GM21786 (cell line): Measurements from ENCODE around the gene TBX10.
"Not testable (repeated sequence)": the region's sequence is repeated elsewhere in the genome, so short reads cannot be mapped to it uniquely, and the experiment has no call there.

ENCODE experiments used
- ATAC-seq: cut with Tn5 transposase; IDR thresholded peaks from one replicate; pipeline ENCODE4 v1.9.1; 2021; ENCODE audit not compliant: unreplicated experiment

The TBX10 gene

DNA sequence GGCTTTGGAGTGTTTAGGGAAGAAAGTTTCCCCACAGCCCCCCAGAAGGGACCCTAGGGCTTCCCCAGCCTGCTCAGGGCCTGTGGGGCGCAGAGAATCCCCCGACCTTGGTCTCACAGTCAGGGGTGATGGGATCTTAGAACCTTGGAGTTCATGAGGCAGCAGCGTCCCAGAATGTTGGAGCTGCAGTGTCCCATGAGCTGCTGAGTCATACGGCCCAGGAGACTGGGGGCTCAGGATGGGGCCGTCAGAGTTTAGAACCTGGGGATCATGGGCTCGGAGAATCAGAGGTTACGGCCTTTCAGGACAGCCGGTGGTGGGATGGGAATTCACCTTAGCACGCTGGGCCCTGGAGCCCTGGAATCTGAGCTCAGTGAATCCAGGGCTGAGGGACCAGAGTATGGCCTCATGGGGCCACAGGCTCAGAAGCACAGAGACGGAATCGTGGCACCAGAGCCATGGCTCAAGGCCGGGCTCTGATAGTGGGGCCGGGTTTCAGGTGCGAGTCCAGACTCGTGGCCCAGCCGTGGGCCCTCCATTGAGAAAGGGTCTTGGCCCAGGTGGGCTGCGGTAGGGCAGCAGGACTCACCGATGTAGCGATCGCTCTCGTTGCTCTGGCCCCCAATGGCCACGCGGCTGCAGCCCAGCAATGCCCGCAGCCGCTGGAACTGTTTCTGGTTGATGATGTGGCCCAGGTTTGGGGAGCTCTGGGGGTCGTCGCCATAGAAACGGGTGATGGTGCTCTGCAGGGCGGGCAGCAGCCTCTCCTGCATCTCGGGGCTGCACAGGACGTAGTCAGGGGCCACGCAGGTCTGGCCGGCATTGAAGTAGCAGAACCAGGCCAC, 25.4 kb upstream of the TBX10 start:
- no peak for ATAC-seq

DNA sequence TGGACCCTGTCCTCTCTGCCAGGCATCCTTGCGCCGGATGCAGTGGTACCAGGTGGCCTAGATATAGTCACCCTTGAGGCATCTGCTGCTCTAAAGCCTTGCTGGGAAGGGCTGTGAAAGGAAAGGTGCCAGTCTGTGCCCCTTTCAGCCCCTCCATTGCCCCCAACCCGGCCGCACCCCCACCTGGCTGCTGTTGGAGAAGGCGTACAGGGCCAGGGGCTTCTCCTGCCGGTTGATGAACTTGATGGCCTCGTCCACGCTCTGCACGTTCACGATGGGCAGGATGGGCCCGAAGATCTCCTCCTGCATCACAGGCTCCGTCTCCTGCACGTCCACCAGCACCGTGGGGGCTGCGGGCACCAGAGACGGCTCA, 24.6 kb upstream of the TBX10 start:
- ATAC-seq: no peak

DNA sequence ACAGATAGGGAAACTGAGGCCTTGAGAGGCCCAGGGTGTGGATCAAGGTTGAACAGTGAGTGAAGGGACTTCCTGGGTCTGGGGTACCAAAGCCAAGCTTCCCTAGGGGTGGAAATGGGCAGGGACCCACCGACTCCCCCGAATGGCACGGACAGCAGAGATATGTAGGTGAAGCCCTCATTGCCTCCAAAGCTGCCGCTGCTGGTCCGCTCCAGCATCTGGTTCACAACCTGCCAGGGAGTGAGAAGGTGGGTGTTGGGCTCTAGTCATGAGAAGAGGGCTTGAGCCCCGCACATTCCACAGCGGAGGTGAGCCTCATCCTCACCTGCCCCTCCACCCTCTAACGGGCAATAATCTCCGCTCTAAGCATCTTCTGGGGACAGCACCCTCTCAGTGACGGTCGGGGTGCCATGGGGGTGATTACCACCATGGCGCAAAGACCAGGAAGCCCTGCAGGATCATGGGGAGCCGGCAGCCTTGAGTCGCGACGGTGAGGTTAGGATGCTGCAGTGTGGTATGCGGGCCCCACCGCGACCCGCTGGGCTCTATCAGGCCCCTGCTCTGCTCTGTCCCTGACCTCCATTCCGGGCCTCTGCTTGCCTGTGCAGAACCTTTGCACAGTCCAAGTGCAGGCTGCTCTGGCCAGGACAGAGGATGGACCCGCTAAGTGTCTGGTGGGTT, 24.1 kb upstream of the TBX10 start:
- ATAC-seq: no peak

DNA sequence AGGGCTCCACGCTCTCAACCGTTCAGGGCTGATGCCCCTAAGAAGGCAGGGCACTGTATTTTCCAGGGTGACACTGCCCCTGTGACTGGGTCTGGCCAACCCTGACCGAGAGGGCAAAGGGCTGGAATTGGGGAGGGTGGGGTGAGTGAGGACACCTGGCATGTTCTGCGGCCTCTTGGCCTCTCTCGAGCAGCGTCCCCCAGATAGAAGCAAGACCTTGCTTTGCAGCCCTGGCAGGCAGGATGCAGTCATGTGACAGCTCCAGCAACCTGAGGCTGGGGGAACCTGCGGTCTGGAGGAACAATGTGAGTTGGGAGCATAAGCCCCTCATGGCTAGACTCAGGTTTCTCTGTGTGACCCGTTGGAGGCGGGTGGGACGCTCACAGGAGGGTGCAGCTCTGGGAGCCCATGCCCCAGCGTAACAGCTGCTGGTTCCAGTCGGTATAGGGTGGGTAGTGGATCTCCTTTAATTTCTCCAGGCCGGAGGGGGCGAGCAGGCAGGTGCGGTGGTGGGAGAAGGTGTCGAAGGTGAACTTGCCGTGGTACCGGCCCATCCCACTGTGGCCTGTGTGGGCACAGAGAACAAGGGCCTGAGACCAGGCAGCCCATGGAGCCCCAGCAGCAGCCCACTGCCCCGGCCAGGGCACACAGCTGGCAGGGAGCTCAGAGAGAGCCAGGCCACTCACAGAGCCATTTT, 23.4 kb upstream of the TBX10 start:
- ATAC-seq: no peak

DNA sequence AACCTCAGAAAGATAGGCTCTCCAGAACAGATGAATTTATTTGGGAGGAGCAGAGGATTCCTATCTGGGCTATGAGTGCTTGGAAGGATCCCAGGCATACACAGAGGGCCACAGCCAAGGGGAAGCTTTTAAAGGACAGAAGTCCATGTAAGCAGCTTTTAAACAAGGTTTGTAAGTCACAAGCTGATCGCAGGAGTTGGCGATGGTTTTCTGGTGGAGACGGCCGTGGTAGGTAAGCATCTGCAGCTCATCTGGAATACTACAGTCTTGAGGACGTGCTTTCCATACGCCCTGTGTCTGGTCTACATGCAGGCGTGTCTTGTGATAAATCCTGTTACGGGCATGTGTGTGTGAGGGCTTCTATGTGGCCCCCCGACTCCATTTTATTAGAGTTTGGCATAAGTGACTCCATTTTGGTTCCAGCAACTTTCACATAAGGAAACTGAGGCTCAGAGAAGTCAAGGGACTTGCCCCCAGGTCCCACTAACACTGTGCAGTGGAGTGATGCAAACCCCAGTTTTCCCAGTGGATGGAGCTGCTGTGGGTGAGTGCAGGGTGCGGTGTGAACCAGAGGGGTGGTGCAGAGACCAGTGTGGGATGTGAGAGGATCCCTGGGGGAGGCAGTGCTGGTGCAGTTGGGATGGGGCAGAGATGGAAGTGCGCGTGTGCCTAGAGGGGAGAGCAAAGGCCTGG, 22.7 kb upstream of the TBX10 start:
- ATAC-seq: no peak

DNA sequence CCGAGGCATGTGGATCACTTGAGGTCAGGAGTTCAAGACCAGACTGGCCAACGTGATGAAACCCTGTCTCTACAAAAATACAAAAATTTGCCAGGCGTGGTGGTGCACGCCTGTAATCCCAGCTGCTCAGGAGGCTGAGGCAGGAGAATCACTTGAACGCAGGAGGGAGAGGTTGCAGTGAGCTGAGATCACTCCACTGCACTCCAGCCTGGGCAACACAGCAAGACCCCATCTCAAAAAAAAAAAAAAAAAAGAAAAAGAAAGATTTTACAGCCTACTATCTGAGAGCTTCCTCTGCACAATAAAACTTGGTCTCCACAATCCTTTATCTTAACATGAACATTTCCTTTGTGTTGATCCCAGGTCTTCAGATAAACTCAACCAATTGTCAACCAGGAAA, 21.2 kb upstream of the TBX10 start:
- not testable (repeated sequence) for ATAC-seq

DNA sequence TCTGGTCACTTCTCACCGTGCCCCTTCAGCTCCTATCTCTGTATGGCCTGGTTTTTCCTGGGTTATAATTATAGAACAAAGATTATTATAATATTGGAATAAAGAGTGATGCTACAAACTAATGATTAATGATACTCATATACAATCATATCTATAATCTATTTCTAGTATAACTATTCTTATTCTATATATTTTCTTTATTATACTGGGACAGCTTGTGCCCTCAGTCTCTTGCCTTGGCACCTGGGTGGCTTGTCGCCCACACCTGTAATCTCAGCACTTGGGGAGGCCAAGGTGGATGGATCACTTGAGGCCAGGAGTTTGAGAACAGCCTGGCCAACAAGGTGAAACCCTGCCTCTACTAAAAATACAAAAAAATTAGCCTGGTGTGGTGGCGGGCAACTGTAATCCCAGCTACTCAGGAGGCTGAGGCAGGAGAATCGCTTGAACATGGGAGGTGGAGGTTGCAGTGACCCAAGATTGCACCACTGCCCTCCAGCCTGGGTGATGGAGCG, 20.1 kb upstream of the TBX10 start:
- ATAC-seq: not testable (repeated sequence)

DNA sequence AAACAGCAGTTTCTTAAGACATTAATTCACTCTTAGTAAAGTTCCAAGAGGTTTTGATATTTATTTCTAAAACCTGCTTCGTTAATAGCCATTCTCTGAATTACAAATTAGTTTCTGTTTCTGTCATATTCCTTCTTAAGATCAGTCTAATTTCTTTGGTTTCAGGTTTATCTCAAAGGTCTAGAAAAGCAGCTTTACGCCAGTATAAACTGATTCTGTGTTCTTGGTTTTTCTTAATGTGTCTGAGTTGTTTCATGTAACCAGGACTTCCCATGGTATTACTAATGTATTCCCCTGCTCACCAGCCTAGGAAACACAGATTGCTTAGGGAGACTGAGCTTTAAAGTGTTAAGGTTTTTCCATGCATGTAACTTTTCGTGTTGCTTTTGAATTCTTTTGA, 17.7 kb upstream of the TBX10 start:
- ATAC-seq: no peak

DNA sequence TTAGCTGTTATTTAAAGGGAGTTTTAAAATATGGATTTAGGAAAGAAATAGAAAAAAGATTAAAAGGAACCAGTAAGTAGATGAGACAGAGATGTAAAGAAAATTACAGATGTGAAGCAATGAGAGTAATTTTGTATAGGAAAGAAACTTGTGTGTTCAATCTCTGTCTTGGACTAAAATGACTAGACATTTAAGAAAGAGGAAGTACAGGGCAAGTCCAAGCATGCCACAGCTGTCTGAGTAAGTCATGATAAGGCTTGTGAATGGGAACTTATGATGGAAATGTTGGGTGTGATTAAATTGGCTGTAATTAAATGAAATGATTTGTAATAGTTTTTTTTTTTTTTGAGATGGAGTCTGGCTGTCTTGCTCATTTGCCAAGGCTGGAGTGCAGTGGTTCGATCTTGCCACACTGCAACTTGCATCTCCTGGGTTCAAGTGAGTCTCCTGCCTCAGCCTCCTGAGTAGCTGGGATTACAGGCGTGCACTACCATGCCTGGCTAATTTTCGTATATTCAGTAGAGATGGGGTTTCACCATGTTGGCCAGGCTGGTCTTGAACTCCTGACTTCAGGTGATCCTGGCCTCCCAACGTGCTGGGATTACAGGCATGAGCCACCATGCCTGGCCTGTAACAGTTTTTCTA, 16.8 kb upstream of the TBX10 start:
- ATAC-seq: no peak

DNA sequence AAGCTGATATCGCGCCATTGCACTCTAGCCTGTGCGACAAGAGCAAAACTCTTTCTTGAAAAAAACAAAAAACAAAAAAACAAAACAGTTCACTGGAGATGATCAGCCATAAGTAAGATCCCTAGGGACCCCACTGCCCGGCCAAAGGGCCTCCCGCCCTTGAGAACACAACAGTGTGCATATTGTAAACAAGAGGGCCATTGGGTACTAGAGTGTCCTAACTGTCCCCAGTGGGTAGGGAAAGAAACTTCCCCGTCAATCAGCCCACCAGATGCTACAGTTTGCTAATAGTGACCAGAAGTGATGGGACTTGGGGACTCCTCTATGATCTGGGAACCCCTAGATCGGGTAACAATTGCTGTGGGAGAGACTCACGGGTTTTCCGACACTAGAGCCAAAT, 14.7 kb upstream of the TBX10 start:
- no peak for ATAC-seq

DNA sequence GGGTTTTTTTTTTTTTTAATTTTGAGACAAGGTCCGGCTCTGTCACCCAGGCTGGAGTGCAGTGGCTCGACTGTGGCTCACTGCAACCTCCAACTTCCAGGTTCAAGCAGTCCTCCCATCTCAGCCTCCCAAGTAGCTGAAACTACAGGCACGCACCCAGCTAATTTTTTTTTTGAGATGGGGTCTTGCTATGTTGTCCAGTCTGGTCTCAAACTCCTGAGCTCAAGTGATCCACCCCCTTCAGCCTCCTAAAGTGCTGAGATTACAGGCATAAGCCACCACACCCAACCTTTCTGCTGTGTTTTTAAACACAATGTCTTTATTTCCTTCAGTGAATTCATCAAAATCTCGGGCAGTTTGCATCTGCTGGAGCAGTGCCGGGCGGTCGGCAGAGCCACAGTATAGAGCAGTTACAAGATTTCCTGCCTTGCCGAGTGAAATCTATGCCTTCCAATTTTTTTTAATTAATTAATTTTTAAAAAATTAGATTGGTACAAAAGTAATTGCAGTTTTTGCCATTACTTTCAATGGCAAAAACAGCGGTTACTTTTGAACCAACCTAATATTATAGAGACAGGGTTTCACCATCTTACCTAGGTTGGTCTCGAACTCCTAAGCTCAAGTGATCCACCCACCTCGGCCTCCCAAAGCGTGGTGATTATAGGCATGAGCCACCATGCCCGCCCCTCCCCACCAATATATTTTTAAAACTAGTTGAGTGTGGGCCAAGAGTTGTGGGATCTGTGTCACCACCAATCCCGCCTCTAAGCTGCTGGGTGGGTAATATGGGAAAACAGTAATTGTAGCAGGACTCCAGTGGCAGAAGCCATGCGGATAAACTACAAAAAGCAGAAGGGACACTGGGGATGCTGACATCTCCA, 13.6 kb upstream of the TBX10 start:
- no peak for ATAC-seq

DNA sequence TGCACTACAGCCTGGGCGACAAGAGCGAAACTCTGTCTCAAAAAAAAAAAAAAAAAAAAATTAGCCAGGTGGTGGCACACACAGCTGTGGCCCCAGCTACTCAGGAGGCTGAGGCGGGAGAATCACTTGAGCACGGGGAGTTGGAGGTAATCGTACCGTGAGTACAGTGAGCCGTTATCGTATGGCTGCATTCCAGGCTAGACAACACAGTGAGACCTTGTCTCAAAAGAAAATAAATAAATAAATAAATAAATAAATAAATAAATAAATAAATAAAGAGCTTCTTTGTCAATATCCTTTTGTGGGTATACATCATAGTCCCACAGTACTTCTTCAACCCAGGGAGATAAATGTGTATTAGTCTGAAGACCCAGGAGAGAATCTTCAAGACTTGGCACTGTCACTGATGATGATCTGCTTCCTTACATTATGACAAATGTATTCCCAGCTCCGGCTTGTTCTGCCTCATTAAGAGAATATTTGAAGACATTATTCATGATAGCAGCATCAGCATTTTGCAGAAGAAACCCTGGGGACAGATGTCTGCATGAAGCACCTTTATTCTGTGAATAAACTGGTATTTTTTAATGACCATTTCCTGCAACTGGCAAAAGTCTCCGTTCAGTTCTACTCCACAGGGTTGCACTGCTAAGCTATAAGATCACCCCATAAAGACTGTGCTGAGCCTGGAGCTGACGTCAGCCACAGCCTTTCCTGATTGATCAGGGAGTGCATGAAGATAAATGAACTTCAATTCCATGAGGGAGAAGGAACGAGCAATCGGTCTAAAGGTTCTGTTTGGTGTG, 12.6 kb upstream of the TBX10 start:
- ATAC-seq: no peak

DNA sequence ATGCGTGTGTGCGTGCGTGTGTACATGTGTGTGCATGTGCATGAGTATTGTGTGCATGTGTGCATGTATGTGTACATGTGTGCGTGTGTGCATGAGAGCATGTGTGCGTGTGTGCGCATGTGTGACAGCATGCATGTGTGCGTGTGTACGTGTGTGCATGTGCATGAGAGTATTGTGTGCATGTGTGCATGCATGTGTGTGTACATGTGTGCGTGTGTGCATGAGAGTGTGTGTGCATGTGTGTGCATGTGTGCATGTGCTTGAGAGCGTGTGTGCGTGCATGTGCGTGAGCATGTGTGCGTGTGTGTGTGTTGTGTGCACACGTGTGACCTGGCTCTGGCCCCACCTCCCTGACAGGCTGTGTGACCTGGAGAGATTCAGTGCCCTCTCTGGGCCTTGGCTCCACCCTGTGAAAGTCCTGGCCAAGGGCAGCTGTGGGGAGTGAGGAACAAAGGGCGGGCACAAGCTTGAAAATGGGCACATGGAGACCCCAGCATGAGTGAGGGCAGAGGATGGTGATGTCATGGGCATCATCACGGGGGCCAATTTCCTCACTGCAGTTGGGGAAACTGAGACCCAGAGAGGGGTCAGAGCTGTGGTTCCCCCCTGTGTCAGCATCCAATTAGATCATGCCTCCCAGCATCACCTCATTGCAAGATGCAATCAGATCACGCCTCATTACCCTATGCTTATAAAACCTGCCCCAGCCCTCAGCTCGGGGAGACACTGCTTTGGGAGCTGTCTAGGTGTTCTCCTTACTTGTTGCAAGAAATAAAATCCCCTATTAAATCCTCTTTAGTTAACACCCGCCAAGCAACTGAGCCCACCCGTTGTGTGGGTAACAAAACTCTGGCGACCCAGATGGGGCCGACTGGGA, 10.3 kb upstream of the TBX10 start:
- no peak for ATAC-seq

DNA sequence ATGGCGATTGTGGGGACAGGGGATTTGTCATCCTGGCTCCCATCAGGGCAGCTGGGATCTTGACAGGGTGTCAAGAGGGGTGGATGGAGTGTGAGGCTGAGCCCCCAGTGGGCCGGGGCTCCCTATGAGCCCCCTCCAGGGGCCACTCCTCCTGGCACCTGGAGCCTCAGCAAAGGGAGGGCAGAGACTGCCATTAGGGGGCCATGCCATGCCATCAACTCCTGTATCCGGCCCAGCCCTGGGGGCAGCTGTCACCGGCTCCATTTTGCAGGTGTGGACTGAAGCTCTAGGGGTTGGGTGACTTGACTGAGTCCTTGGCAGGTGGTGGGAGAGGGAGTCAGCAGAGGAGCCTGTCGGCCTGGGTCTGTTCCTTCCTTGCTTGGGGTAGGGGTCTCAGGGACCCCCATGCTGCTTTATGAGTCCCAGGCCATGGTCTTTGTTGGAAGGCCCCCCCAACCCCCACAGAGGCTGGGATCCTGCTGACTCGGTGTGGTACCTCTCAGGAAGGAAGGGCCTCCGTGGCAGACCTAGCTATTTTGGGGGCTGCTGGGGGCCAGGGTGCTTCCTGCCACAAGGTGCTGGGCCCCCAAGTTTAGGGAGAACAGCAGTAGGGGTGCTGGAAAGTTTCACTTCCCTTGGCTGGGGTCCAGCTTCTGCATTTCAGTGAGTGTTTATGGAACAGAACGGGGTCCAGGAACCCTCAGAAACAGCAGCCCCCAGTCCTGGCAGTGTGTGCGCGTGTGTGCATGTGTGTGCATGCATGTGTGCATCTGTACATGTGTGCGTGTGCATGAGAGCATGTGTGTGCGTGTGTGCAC, 9.4 kb upstream of the TBX10 start:
- ATAC-seq: peak; percentile 7

DNA sequence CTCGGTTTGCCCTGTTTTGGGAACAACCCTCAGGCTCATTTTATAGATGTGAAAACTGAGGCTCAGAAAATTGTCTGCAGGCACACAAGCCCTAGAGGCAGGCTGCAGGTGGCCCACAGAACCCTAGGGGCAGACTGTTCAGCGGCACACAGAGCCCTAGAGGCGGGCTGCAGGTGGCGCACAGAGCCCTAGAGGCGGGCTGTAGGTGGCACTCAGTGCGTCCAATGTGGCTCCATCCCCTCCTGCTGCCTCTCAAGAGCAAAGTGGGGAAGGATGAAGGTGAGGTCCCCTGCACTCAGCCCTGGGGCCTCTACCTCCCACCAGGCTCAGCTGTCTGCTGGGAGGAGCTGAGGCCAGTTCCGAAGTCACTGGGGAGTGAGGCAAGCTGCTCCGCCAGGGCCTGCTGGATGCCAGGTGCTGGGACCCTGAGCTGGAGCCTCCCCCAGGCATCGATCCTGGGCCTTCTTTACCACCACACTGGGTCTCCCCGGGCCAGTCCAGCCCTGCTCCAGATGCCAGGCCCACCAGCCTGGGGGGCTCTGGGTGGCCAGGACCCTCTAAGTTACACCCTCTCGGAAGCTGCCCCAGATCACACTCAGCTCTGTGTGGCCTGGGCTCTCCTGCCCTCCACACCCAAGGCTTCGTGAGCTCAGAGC, 8.7 kb upstream of the TBX10 start:
- peak; percentile 55 for ATAC-seq

DNA sequence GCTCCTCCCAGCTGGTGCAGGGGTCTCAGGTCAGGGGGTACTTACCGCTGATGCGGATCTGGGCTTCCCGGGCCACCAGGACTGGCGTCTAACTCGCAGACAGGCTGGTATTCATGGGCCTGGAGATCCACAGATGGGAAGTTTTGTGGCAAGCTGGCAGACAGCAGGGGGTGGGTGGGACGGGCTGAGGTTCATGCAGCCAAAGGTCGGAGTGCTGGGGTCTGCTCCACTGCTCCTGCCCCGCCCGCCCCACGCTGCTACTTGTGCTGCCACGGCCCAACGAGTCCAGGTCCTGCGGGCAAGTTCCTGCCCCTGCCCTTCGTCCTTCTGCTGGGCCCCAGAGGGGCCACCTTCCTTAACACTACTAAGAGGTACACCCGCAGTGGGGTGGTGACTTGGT, 7.9 kb upstream of the TBX10 start:
- no peak for ATAC-seq
